Spleen (tissue), 11 donors: ENCODE measurements around the gene KANSL3. TPM values are rescaled to one million over a fixed set of nuclear protein-coding genes. Genes with fewer than 3 reads are reported as not detected.

Experiments
- DNase-seq: peaks from one replicate; pipeline ENCODE4 v3.0.0-alpha.2; 2020
- H3K27ac ChIP-seq, 8 donors: fragments of 200-600 bp; sonication (generic) in 7 of 8; 1 replicate in 4 of 8; 2 replicates in 4 of 8; pipeline versions ENCODE4 v1.5.0 to v1.8.0; 2016 to 2021; ENCODE audit warnings: inconsistent platforms in 4 of 8, mild to moderate bottlenecking in 4 of 8, moderate library complexity in 1 of 8
- H3K27me3 ChIP-seq, 7 donors: fragments of 200-600 bp; sonication (generic) in 6 of 7; replicated peaks in 1 of 7; 1 replicate in 4 of 7; 2 replicates in 3 of 7; pipeline versions ENCODE4 v1.5.0 to v1.8.0; 2016 to 2021; ENCODE audit warnings: inconsistent platforms in 3 of 7, mild to moderate bottlenecking in 1 of 7
- H3K36me3 ChIP-seq, 6 donors: fragments of 200-600 bp; sonication (generic) in 5 of 6; 1 replicate in 4 of 6; 2 replicates in 2 of 6; pipeline versions ENCODE4 v1.5.0 to v1.8.0; 2016 to 2021; ENCODE audit warnings: inconsistent platforms in 2 of 6
- H3K4me1 ChIP-seq, 6 donors: fragments of 200-600 bp; sonication (generic) in 5 of 6; 1 replicate in 3 of 6; 2 replicates in 3 of 6; pipeline versions ENCODE4 v1.5.0 to v1.8.0; 2016 to 2021; ENCODE audit warnings: inconsistent platforms in 3 of 6
- H3K4me3 ChIP-seq, 8 donors: fragments of 200-600 bp; sonication (generic) in 7 of 8; 1 replicate in 4 of 8; 2 replicates in 4 of 8; pipeline versions ENCODE4 v1.5.0 to v1.8.0; 2016 to 2021; ENCODE audit warnings: inconsistent platforms in 4 of 8, mild to moderate bottlenecking in 4 of 8, moderate library complexity in 2 of 8
- H3K9me3 ChIP-seq, 8 donors: fragments of 200-600 bp; sonication (generic) in 7 of 8; 1 replicate in 4 of 8; 2 replicates in 4 of 8; pipeline versions ENCODE4 v1.5.0 to v1.8.0; 2016 to 2021; ENCODE audit warnings: inconsistent platforms in 4 of 8
- CTCF ChIP-seq, 11 experiments: fragments of 200-600 bp in 7 of 11; fragments of 450-650 bp in 4 of 11; sonication (generic) in 4 of 11; IDR thresholded peaks in 8 of 11; conservative IDR thresholded peaks in 3 of 11; 1 replicate in 7 of 11; 2 replicates in 4 of 11; pipeline versions ENCODE4 v1.4.0 to v1.8.0; 2016 to 2021; ENCODE audit warnings: antibody characterized with exemption in 11 of 11, inconsistent platforms in 4 of 11, mild to moderate bottlenecking in 1 of 11
- POLR2A ChIP-seq, 3 donors: fragments of 450-650 bp; IDR thresholded peaks; one replicate each; pipeline ENCODE4 v1.5.1; 2017; ENCODE audit warnings: antibody characterized with exemption in 3 of 3, mild to moderate bottlenecking in 1 of 3
- POLR2AphosphoS5 ChIP-seq, 3 donors: sonication (generic); formaldehyde crosslinking; IDR thresholded peaks; one replicate each; pipeline ENCODE4 v1.5.1; 2017; ENCODE audit warnings: antibody characterized with exemption in 3 of 3
- WGBS, 5 donors: extraction: QIAGEN DNeasy Blood & Tissue Kit in 3 of 5; methylation state at CpG; one replicate each; pipeline versions ENCODE4 v1.1.5 to v1.1.7; 2013 to 2018; 5-methylcytosine and 5-hydroxymethylcytosine counted together
- intact Hi-C: fragments of 100-400 bp; cut with DNase I; formaldehyde crosslinking; loops from one replicate; pipeline ENCODE4 v1.15.0; 2023; ENCODE audit warnings: low total_unique reads
- polyA plus RNA-seq, 3 donors: library from polyadenylated mRNA; stranded (reverse); fragments of 200-250 nt; gene quantifications; one replicate each; pipeline ENCODE4 v1.2.1, GENCODE V29; 2013
- total RNA-seq, 7 donors: library from RNA; depleted of rRNA in 3 of 7; stranded (reverse); fragments of >200 nt in 3 of 7; fragmentation: NEBNext Ultra II Directional in 4 of 7; extraction: Animal tissue kit (Norgen Biotek cat#: 25700) in 4 of 7; gene quantifications; one replicate each; pipeline versions ENCODE4 v1.1.0 to v1.2.1, GENCODE V29; 2016 to 2021
- donor health status: healthy with polysubstance abuse.
- donor health status: DM: no; HTN: no; CAD: no; lungs with moderate emphysema.
- donor health status: DM: no; HTN: no; CAD: no.
- donor health status: Bipolar disorder and iron deficiency.
- donor health status: healthy.
- donor health status: DM: no; HTN: no; CAD: no.
- donor health status: DM: yes; HTN: yes; CAD: no.

Gene KANSL3
- total and polyA plus RNA-seq, 10 donors, result 10.3 to 59.6 (median 48.6) TPM

- intact Hi-C loops, result no loop called here
- no peaks in the 10 kb centered on the region for H3K27me3 ChIP-seq
- H3K4me3 ChIP-seq, result no peak overlapping the region
- TF ChIP-seq CTCF (IDR thresholded peaks at IDR 0.05 in 8 of 11, conservative IDR thresholded peaks at IDR 0.05 in 3 of 11) (no peak), POLR2A (IDR thresholded peaks at IDR 0.05) (no peak), POLR2AphosphoS5 (IDR thresholded peaks at IDR 0.05) (no peak)
- no peak for DNase-seq
- 74 to 87% (median 82%) methylated on average over 4 of the region's 4 CpGs for WGBS, 5 donors
- H3K9me3 ChIP-seq, result no peaks in the 10 kb centered on the region
- peak overlapping the region in 6 of 8 donors; percentile 24 to 84 (median 62) for H3K27ac ChIP-seq
- H3K4me1 ChIP-seq, result peaks cover 0 to 39% (median 22%) of the 10 kb centered on the region in 6 donors
- H3K36me3 ChIP-seq, result peaks cover 9 to 92% (median 48%) of the 10 kb centered on the region in 6 donors
These were observed 21.1 kb downstream of the KANSL3 start for GRCh38 chr2:96617012-96617411.

- no peak for TF ChIP-seq POLR2A (IDR thresholded peaks at IDR 0.05)
- no peak for TF ChIP-seq POLR2AphosphoS5 (IDR thresholded peaks at IDR 0.05)
- no peak for TF ChIP-seq CTCF (IDR thresholded peaks at IDR 0.05 in 8 of 11, conservative IDR thresholded peaks at IDR 0.05 in 3 of 11)
- Histone ChIP-seq H3K9me3 (no peaks in the 10 kb centered on the region), H3K36me3 (peaks cover 9 to 97% (median 50%) of the 10 kb centered on the region in 6 donors), H3K4me1 (peaks cover 0 to 39% (median 22%) of the 10 kb centered on the region in 6 donors), H3K27ac (peak overlapping the region in 6 of 8 donors; percentile 24 to 84 (median 62)), H3K27me3 (no peaks in the 10 kb centered on the region), H3K4me3 (no peak overlapping the region)
- intact Hi-C loops, result no loop called here
- DNase-seq, result no peak
- 84 to 91% (median 85%) methylated on average over 6 of the region's 6 CpGs for WGBS, 5 donors
These were observed 21.6 kb downstream of the KANSL3 start for GRCh38 chr2:96616535-96616934.

- no peak for DNase-seq
- H3K9me3 ChIP-seq, result no peaks in the 10 kb centered on the region
- no peak overlapping the region for H3K4me3 ChIP-seq
- TF ChIP-seq CTCF (IDR thresholded peaks at IDR 0.05 in 8 of 11, conservative IDR thresholded peaks at IDR 0.05 in 3 of 11) (no peak), POLR2A (IDR thresholded peaks at IDR 0.05) (no peak), POLR2AphosphoS5 (IDR thresholded peaks at IDR 0.05) (no peak)
- WGBS, 5 donors, result 77 to 96% (median 83%) methylated on average over 1 of the region's 1 CpG
- H3K36me3 ChIP-seq, result peaks cover 9 to 98% (median 54%) of the 10 kb centered on the region in 6 donors
- peak overlapping the region in 4 of 8 donors; percentile 55 to 84 (median 74) for H3K27ac ChIP-seq
- no peaks in the 10 kb centered on the region for H3K27me3 ChIP-seq
- intact Hi-C loops, result no loop called here
- peaks cover 0 to 37% (median 22%) of the 10 kb centered on the region in 6 donors for H3K4me1 ChIP-seq
These were observed 22.0 kb downstream of the KANSL3 start for GRCh38 chr2:96616128-96616527.

GRCh38 chr2:96608469-96609455 is 29.4 kb downstream of the KANSL3 start:
- Histone ChIP-seq H3K4me3 (no peak overlapping the region), H3K9me3 (no peaks in the 10 kb centered on the region), H3K4me1 (peaks cover 0 to 9% (median 0%) of the 10 kb centered on the region in 6 donors), H3K27me3 (no peaks in the 10 kb centered on the region), H3K36me3 (peaks cover 14 to 100% (median 98%) of the 10 kb centered on the region in 6 donors), H3K27ac (peak overlapping the region in 1 of 8 donors; percentile 25)
- TF ChIP-seq CTCF (IDR thresholded peaks at IDR 0.05 in 8 of 11, conservative IDR thresholded peaks at IDR 0.05 in 3 of 11) (no peak), POLR2AphosphoS5 (IDR thresholded peaks at IDR 0.05) (peak in 1 of 3 donors; percentile 21)
- 91 to 96% (median 92%) methylated on average over 12 to 13 of the region's 13 CpGs for WGBS, 5 donors
- no peak for DNase-seq
- intact Hi-C loops, result no loop called here
